Astrocyte (in vitro differentiated cells and primary cell): ENCODE data around the gene LRRC47.

Source experiments
- EZH2 ChIP-seq: IDR thresholded peaks from 2 replicates; pipeline ENCODE4 v1.6.1; 2012; ENCODE audit warnings: mild to moderate bottlenecking, low read length, inconsistent platforms; ENCODE audit not compliant: insufficient read depth
- TF ChIP-seq, protein P1 (sequence below): IDR thresholded peaks from 2 replicates; pipeline ENCODE4 v1.5.1; 2011; ENCODE audit warnings: low read depth, mild to moderate bottlenecking, inconsistent platforms, low read length, moderate library complexity; ENCODE audit not compliant: insufficient read depth

DNA sequence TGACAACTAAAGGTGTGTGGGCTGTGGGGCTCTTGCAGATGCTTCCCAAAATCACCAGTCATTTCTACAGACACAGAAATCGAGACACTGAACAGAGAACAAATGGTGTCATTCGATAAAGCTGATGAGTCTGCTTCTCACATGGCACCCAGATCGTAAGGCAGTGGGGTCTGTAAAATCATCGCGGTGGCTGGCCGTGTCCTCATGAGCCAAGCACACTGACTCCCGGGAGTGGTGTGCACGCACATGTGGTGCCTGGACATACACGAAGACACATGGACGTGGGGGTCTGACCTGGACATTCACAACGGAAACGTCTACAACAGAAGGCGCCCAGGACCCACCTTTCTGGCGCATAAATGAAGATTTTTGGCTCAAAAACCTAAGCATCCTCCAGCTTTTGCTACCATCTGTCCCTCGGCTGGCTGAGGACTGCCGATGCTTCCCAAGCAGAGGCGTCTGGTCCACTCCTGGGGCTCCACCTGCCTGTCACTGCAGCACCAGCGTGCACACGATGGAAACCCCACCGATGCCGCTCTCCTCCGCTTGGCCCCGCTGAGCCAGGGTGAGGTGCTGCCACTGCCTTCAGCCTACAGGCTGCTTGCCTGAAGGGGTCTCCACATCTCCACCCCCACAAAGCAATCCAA, 16.9 kb downstream of the LRRC47 start:
- TF ChIP-seq, protein P1, sequence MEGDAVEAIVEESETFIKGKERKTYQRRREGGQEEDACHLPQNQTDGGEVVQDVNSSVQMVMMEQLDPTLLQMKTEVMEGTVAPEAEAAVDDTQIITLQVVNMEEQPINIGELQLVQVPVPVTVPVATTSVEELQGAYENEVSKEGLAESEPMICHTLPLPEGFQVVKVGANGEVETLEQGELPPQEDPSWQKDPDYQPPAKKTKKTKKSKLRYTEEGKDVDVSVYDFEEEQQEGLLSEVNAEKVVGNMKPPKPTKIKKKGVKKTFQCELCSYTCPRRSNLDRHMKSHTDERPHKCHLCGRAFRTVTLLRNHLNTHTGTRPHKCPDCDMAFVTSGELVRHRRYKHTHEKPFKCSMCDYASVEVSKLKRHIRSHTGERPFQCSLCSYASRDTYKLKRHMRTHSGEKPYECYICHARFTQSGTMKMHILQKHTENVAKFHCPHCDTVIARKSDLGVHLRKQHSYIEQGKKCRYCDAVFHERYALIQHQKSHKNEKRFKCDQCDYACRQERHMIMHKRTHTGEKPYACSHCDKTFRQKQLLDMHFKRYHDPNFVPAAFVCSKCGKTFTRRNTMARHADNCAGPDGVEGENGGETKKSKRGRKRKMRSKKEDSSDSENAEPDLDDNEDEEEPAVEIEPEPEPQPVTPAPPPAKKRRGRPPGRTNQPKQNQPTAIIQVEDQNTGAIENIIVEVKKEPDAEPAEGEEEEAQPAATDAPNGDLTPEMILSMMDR, result no peak
- no peak for TF ChIP-seq EZH2
